ENCODE measurements around the gene CDK11A. TPM values are rescaled to one million over a fixed set of nuclear protein-coding genes. Genes with fewer than 3 reads are reported as not detected.
"Not testable (repeated sequence)": the region's sequence is repeated elsewhere in the genome, so short reads cannot be mapped to it uniquely, and the experiment has no call there.

The CDK11A gene
- total RNA-seq, 2 experiments from 2014 or later: 50.9 to 90.5 TPM

DNA sequence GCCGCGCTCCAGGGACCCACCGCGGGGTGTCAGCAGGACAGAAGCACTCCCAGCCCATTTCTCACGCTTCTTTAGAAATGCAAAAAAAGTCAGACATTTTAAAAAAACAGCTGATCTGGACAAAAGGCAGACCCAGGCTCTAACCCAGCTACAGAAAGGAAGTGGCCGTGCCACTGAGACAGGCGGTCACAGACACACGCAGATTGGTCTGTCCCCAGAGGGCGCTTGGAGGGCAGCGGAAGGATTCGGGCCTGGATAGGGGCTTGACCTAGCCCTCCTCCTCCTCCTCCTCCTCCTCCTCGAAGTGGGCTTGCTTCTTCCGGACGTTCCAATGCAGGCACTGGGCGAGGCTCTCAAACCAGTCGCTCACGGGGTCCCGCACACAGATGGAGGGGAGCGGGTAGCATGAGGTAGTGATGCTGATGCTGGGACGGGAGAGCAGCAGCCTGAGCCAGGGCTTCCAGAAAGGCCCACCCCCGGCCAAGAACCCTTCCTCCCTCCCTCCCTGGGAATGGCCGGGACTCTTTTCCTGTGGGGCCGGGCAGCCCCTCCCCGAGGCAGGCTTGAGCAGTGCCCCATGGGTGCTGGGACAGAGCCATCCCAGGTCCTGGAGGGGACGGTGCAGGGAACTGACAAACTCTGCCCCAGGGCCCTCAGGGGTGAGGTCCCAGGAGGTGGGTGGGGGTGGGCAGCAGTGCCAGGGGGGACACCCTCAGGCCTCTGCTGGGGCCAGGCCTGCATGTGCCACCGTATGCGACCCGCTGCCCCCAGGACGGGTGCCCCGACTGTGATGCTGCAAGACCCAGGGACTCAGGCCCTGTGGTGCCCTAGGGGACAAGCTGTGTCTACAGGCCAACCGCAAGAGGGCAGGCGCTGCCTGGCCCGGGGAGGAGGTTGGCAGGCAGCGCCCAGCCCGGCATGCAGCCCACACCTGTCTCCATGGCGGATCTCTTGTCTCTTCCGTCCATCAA, 28.8 kb upstream of the CDK11A start:
- H3K79me2 ChIP-seq (ENCODE audit: insufficient read depth, low read depth, low read length): no peaks in the 10 kb centered on the region
- H3K4me3 ChIP-seq (ENCODE audit: low read depth, low read length, poor library complexity, severe bottlenecking): no peak overlapping the region
- H3K4me1 ChIP-seq (ENCODE audit: insufficient read depth, low read length, poor library complexity, severe bottlenecking): peaks cover 11% of the 10 kb centered on the region
- no peak overlapping the region for H3K4me2 ChIP-seq (ENCODE audit: low read length)
- no TSS peak for BruUV-seq (replicated peaks)
- no peak for DNase-seq (ENCODE audit: low spot score)
- H3K9me2 ChIP-seq (ENCODE audit: insufficient read depth, low read length): no peaks in the 10 kb centered on the region
- intact Hi-C loops (cut with micrococcal nuclease; ENCODE audit: unreplicated experiment): no loop called here
- no peaks in the 10 kb centered on the region for H4K20me1 ChIP-seq (ENCODE audit: insufficient read depth, low read length)
- TF ChIP-seq CTCF (conservative IDR thresholded peaks at IDR 0.05; ENCODE audit: low read length): no peak
- no peak for TF ChIP-seq EZH2phosphoT487 (IDR thresholded peaks at IDR 0.05; ENCODE audit: borderline replicate concordance, low read depth, low read length)
- CTCF ChIA-PET (ENCODE audit: unreplicated experiment): no interaction called here
- H2AFZ ChIP-seq (ENCODE audit: low read length): no peak overlapping the region
- H3K36me3 ChIP-seq (ENCODE audit: insufficient read depth, low read length): peaks cover 59% of the 10 kb centered on the region
- H3K9me3 ChIP-seq (ENCODE audit: low read length): no peaks in the 10 kb centered on the region
- no peak overlapping the region for H3K27ac ChIP-seq (ENCODE audit: low read depth, low read length, poor library complexity, severe bottlenecking)
- POLR2A ChIA-PET: no interaction called here

- no peaks in the 10 kb centered on the region for H3K79me2 ChIP-seq (ENCODE audit: insufficient read depth, low read depth, low read length)
- H2AFZ ChIP-seq (ENCODE audit: low read length): no peak overlapping the region
- no peak for DNase-seq (ENCODE audit: low spot score)
- TSS peak; percentile 78 for BruUV-seq (replicated peaks)
- H3K36me3 ChIP-seq (ENCODE audit: insufficient read depth, low read length): peaks cover 52% of the 10 kb centered on the region
- TF ChIP-seq CTCF (conservative IDR thresholded peaks at IDR 0.05; ENCODE audit: low read length) (no peak), EZH2phosphoT487 (IDR thresholded peaks at IDR 0.05; ENCODE audit: borderline replicate concordance, low read depth, low read length) (no peak)
- peaks cover 11% of the 10 kb centered on the region for H3K4me1 ChIP-seq (ENCODE audit: insufficient read depth, low read length, poor library complexity, severe bottlenecking)
- ChIA-PET POLR2A (no interaction called here), CTCF (ENCODE audit: unreplicated experiment) (no interaction called here)
- H3K27ac ChIP-seq (ENCODE audit: low read depth, low read length, poor library complexity, severe bottlenecking): no peak overlapping the region
- no peak overlapping the region for H3K4me3 ChIP-seq (ENCODE audit: low read depth, low read length, poor library complexity, severe bottlenecking)
- no peak overlapping the region for H3K4me2 ChIP-seq (ENCODE audit: low read length)
- no peaks in the 10 kb centered on the region for H3K9me3 ChIP-seq (ENCODE audit: low read length)
- no peaks in the 10 kb centered on the region for H3K9me2 ChIP-seq (ENCODE audit: insufficient read depth, low read length)
- intact Hi-C loops (cut with micrococcal nuclease; ENCODE audit: unreplicated experiment): no loop called here
- H4K20me1 ChIP-seq (ENCODE audit: insufficient read depth, low read length): no peaks in the 10 kb centered on the region
These were observed 28.0 kb upstream of the CDK11A start for GRCh38 chr1:1752190-1752589.

GRCh38 chr1:1749941-1750340, 25.8 kb upstream of the CDK11A start:
- H3K4me1 ChIP-seq (ENCODE audit: insufficient read depth, low read length, poor library complexity, severe bottlenecking): peaks cover 11% of the 10 kb centered on the region
- H3K4me2 ChIP-seq (ENCODE audit: low read length); BruUV-seq (replicated peaks); POLR2A ChIA-PET; H3K9me3 ChIP-seq (ENCODE audit: low read length); intact Hi-C loops (cut with micrococcal nuclease; ENCODE audit: unreplicated experiment); CTCF ChIA-PET (ENCODE audit: unreplicated experiment); DNase-seq (ENCODE audit: low spot score); H4K20me1 ChIP-seq (ENCODE audit: insufficient read depth, low read length); H3K9me2 ChIP-seq (ENCODE audit: insufficient read depth, low read length); H3K79me2 ChIP-seq (ENCODE audit: insufficient read depth, low read depth, low read length); H3K4me3 ChIP-seq (ENCODE audit: low read depth, low read length, poor library complexity, severe bottlenecking); H3K27ac ChIP-seq (ENCODE audit: low read depth, low read length, poor library complexity, severe bottlenecking); H2AFZ ChIP-seq (ENCODE audit: low read length): not testable (repeated sequence)
- H3K36me3 ChIP-seq (ENCODE audit: insufficient read depth, low read length): peaks cover 30% of the 10 kb centered on the region
